Measurements from ENCODE around the gene GALNT6.

The GALNT6 gene

DNA sequence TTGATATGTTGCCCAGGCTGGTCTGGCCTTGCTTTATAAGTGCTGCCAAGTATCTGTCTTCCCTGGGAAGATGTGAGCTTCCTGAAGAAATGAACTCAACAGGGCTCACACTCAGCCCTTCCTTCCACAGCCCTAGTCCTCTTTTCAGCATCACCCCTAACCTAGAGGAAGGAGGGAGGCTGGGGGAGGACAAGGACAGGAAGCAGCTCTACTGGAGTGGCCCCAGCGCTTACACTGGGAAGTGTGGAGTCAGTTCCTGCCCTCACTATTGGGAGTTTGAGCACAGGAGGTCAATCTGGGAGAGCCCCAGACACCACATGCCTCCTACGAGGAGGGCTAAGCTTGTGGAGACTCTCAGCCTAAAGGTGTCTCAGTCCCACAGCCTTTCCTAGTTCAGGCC is 16.8 kb downstream of the GALNT6 start:
- Histone ChIP-seq H4K20me1 (ENCODE audit: insufficient read depth, low read length, poor library complexity, severe bottlenecking) (no peaks in the 10 kb centered on the region), H3K4me1 (ENCODE audit: insufficient read depth, low read length, poor library complexity, severe bottlenecking) (peaks cover 55% of the 10 kb centered on the region), H3K4me2 (ENCODE audit: low read depth, low read length, poor library complexity, severe bottlenecking) (no peak overlapping the region), H2AFZ (ENCODE audit: low read length) (no peak overlapping the region), H3K9me2 (replicated peaks; ENCODE audit: low read depth, low read length) (no peaks in the 10 kb centered on the region), H3F3A (ENCODE audit: low read depth) (no peaks in the 10 kb centered on the region), H3K79me2 (ENCODE audit: insufficient read depth, low read length) (peaks cover 8% of the 10 kb centered on the region; the same call in 1 of the 2 replicates), H3K9ac (ENCODE audit: low read depth, low read length, poor library complexity, severe bottlenecking) (no peak overlapping the region), H3K36me3 (ENCODE audit: insufficient read depth, low read length) (peaks cover 7% of the 10 kb centered on the region; the same call in 1 of the 2 replicates), H3K27me3 (ENCODE audit: insufficient read depth, low read length, poor library complexity, severe bottlenecking) (no peaks in the 10 kb centered on the region), H3K9me3 (ENCODE audit: insufficient read depth, low read depth, low read length) (no peaks in the 10 kb centered on the region), H3K4me3 (ENCODE audit: low read length, poor library complexity, severe bottlenecking) (no peak overlapping the region)
- no peak for TF ChIP-seq EZH2phosphoT487 (IDR thresholded peaks at IDR 0.05; ENCODE audit: borderline replicate concordance)
- no peak for TF ChIP-seq CTCF (conservative IDR thresholded peaks at IDR 0.05; ENCODE audit: low read length)

DNA sequence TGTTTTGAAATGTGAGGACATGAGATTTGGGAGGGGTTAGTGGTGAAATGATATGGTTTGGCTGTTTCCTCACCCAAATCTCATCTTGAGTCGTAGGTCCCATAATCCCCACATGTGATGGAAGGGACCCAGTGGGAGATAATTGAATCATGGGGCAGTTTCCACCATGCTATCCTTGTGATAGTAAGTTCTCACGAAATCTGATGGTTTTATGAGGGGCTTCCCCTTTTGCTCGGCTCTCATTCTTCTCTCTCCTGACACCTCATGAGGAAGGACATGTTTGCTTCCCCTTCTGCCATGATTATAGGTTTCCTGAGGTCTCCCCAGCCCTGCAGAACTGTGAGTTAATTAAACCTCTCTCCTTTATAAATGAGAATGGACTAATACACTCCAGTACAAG is 18.0 kb downstream of the GALNT6 start:
- Histone ChIP-seq H3K4me3 (ENCODE audit: low read length, poor library complexity, severe bottlenecking) (no peak overlapping the region), H3K4me2 (ENCODE audit: low read depth, low read length, poor library complexity, severe bottlenecking) (no peak overlapping the region), H3K9me2 (replicated peaks; ENCODE audit: low read depth, low read length) (no peaks in the 10 kb centered on the region), H4K20me1 (ENCODE audit: insufficient read depth, low read length, poor library complexity, severe bottlenecking) (no peaks in the 10 kb centered on the region), H3K9ac (ENCODE audit: low read depth, low read length, poor library complexity, severe bottlenecking) (no peak overlapping the region), H3K4me1 (ENCODE audit: insufficient read depth, low read length, poor library complexity, severe bottlenecking) (peaks cover 52% of the 10 kb centered on the region), H3K36me3 (ENCODE audit: insufficient read depth, low read length) (peaks cover 7% of the 10 kb centered on the region; the same call in 1 of the 2 replicates), H3K79me2 (ENCODE audit: insufficient read depth, low read length) (peaks cover 4% of the 10 kb centered on the region; the same call in 1 of the 2 replicates), H2AFZ (ENCODE audit: low read length) (no peak overlapping the region), H3K27me3 (ENCODE audit: insufficient read depth, low read length, poor library complexity, severe bottlenecking) (no peaks in the 10 kb centered on the region), H3K9me3 (ENCODE audit: insufficient read depth, low read depth, low read length) (no peaks in the 10 kb centered on the region), H3F3A (ENCODE audit: low read depth) (no peaks in the 10 kb centered on the region)
- TF ChIP-seq CTCF (conservative IDR thresholded peaks at IDR 0.05; ENCODE audit: low read length) = no peak
- TF ChIP-seq EZH2phosphoT487 (IDR thresholded peaks at IDR 0.05; ENCODE audit: borderline replicate concordance) = no peak

DNA sequence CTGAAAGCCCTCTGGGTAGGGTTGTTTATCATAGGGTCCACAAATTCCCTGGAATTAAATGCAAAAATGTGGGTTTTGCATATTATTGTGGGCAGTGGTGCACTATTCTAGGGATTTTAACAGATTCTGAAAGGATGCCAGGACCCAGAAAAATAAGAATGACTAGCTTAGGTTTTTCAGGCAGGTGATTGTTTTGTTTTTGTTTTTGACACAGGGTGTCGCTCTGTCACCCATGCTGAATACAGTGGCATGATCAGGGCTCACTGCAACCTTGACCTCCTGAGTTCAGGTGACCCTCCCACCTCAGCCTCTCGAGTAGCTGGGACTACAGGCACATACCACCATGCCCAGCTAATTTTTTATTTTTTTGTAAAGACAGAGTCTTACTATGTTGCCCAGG is 19.2 kb downstream of the GALNT6 start:
- H3K4me2 ChIP-seq (ENCODE audit: low read depth, low read length, poor library complexity, severe bottlenecking) = no peak overlapping the region
- H3K36me3 ChIP-seq (ENCODE audit: insufficient read depth, low read length) = peaks cover 7% of the 10 kb centered on the region; the same call in 1 of the 2 replicates
- no peak overlapping the region for H3K9ac ChIP-seq (ENCODE audit: low read depth, low read length, poor library complexity, severe bottlenecking)
- no peaks in the 10 kb centered on the region for H3F3A ChIP-seq (ENCODE audit: low read depth)
- H3K4me1 ChIP-seq (ENCODE audit: insufficient read depth, low read length, poor library complexity, severe bottlenecking) = peaks cover 53% of the 10 kb centered on the region
- no peaks in the 10 kb centered on the region for H3K9me3 ChIP-seq (ENCODE audit: insufficient read depth, low read depth, low read length)
- H2AFZ ChIP-seq (ENCODE audit: low read length) = no peak overlapping the region
- H3K9me2 ChIP-seq (replicated peaks; ENCODE audit: low read depth, low read length) = no peaks in the 10 kb centered on the region
- 0 out of 2 replicates have a peak, but pooled peaks cover 3% of the 10 kb centered on the region for H3K79me2 ChIP-seq (ENCODE audit: insufficient read depth, low read length)
- TF ChIP-seq CTCF (conservative IDR thresholded peaks at IDR 0.05; ENCODE audit: low read length) (peak; percentile 36), EZH2phosphoT487 (IDR thresholded peaks at IDR 0.05; ENCODE audit: borderline replicate concordance) (no peak)
- no peak overlapping the region for H3K4me3 ChIP-seq (ENCODE audit: low read length, poor library complexity, severe bottlenecking)
- H3K27me3 ChIP-seq (ENCODE audit: insufficient read depth, low read length, poor library complexity, severe bottlenecking) = no peaks in the 10 kb centered on the region
- H4K20me1 ChIP-seq (ENCODE audit: insufficient read depth, low read length, poor library complexity, severe bottlenecking) = no peaks in the 10 kb centered on the region

All from Loucy (cell line).